SK-N-SH (cell line): ENCODE data around the gene GARNL3. TPM values are rescaled to one million over a fixed set of nuclear protein-coding genes. Genes with fewer than 3 reads are reported as not detected.

Experiments used
- CTCF ChIA-PET: fragments of 300-600, 350-600 bp; formaldehyde crosslinking; extraction: SDS; loops from one replicate; lab custom pipeline; 2021; lab: Yijun Ruan, JAX
- POLR2A ChIA-PET: fragments of 350-600 bp; sonication (Branson Sonifier 250); formaldehyde crosslinking; extraction: SDS; loops from one replicate; lab custom pipeline; 2020; ENCODE audit warnings: antibody characterized with exemption, inconsistent platforms; lab: Yijun Ruan, JAX
- DNase-seq: peaks from one replicate; pipeline ENCODE4 v3.0.0; 2012
- H2AFZ ChIP-seq: fragments of 200-600 bp; sonication (generic); 2 replicates; pipeline ENCODE4 v1.8.1; 2016; ENCODE audit warnings: antibody characterized with exemption, mild to moderate bottlenecking, low read depth
- H3F3A ChIP-seq: fragments of 200-600 bp; sonication (generic); replicated peaks from 2 replicates; pipeline ENCODE3; 2016; ENCODE audit warnings: antibody characterized with exemption, mild to moderate bottlenecking; ENCODE audit not compliant: insufficient read depth
- H3K27ac ChIP-seq, 2 experiments: fragments of 200-500 bp in 1 of 2; fragments of 200-600 bp in 1 of 2; sonication (Bioruptor generic) in 1 of 2; sonication (generic), shearing (Covaris generic) in 1 of 2; 2 replicates each; pipeline versions ENCODE4 v1.5.1 to v1.6.1; 2014 to 2016; ENCODE audit warnings: low read depth in 2 of 2, inconsistent platforms in 1 of 2, low read length in 1 of 2, mild to moderate bottlenecking in 1 of 2, mixed read lengths in 1 of 2
- H3K27me3 ChIP-seq: fragments of 200-600 bp; sonication (generic), shearing (Covaris generic); 2 replicates; pipeline ENCODE4 v1.6.1; 2016; ENCODE audit warnings: mixed run types; ENCODE audit not compliant: insufficient read depth
- H3K36me3 ChIP-seq, 2 experiments: fragments of 200-500 bp in 1 of 2; fragments of 200-600 bp in 1 of 2; sonication (Bioruptor generic) in 1 of 2; sonication (generic) in 1 of 2; replicated peaks in 1 of 2; 2 replicates each; pipeline versions ENCODE3 to v1.5.1; 2014 to 2016; ENCODE audit warnings: low read length in 1 of 2, mild to moderate bottlenecking in 1 of 2; ENCODE audit not compliant: insufficient read depth in 2 of 2, control insufficient read depth in 1 of 2
- H3K4me1 ChIP-seq, 2 experiments: fragments of 200-500 bp in 1 of 2; fragments of 200-600 bp in 1 of 2; sonication (Bioruptor generic) in 1 of 2; sonication (generic), shearing (Covaris generic) in 1 of 2; 2 replicates each; pipeline versions ENCODE4 v1.5.1 to v1.6.1; 2014 to 2016; ENCODE audit warnings: low read depth in 1 of 2, low read length in 1 of 2, mixed run types in 1 of 2; ENCODE audit not compliant: insufficient read depth in 2 of 2, control insufficient read depth in 1 of 2
- H3K4me2 ChIP-seq: fragments of 200-600 bp; sonication (generic), shearing (Covaris generic); 2 replicates; pipeline ENCODE4 v1.6.1; 2017; ENCODE audit warnings: mixed run types
- H3K4me3 ChIP-seq, 2 experiments: fragments of 200-500 bp in 1 of 2; fragments of 200-600 bp in 1 of 2; sonication (Bioruptor generic) in 1 of 2; sonication (generic), shearing (Covaris generic) in 1 of 2; 2 replicates each; pipeline versions ENCODE4 v1.5.1 to v1.8.1; 2014 to 2016; ENCODE audit warnings: low read depth in 2 of 2, inconsistent platforms in 1 of 2, low read length in 1 of 2, mild to moderate bottlenecking in 1 of 2, mixed read lengths in 1 of 2, moderate library complexity in 1 of 2
- H3K79me2 ChIP-seq: fragments of 200-600 bp; sonication (generic); 2 replicates; pipeline ENCODE4 v1.8.1; 2017; ENCODE audit warnings: mild to moderate bottlenecking; ENCODE audit not compliant: insufficient read depth
- H3K9ac ChIP-seq: fragments of 200-600 bp; sonication (generic); 2 replicates; pipeline ENCODE4 v1.6.1; 2017; ENCODE audit warnings: mixed run types
- H3K9me2 ChIP-seq: fragments of 200-600 bp; sonication (generic); 2 replicates; pipeline ENCODE4 v1.6.1; 2017; ENCODE audit warnings: mixed run types
- H3K9me3 ChIP-seq: fragments of 200-600 bp; sonication (generic); 2 replicates; pipeline ENCODE4 v1.6.1; 2017; ENCODE audit warnings: mixed run types, mild to moderate bottlenecking, moderate library complexity
- H4K20me1 ChIP-seq: fragments of 200-600 bp; sonication (generic); 2 replicates; pipeline ENCODE4 v1.6.1; 2017; ENCODE audit warnings: mild to moderate bottlenecking, mixed run types; ENCODE audit not compliant: insufficient read depth
- CTCF ChIP-seq: fragments of 200-600 bp; sonication (generic); IDR thresholded peaks from 2 replicates; pipeline ENCODE4 v1.6.1; 2017; ENCODE audit warnings: antibody characterized with exemption, mild to moderate bottlenecking, moderate library complexity
- ELF1 ChIP-seq: IDR thresholded peaks from 2 replicates; pipeline ENCODE4 v1.4.0; 2012
- FOXJ3 ChIP-seq: sonication (generic); formaldehyde crosslinking; IDR thresholded peaks from 2 replicates; pipeline ENCODE4 v1.5.1; 2020; ENCODE audit warnings: mild to moderate bottlenecking, missing genetic modification reagents
- IRF3 ChIP-seq: fragments of 150-350 bp; IDR thresholded peaks from 2 replicates; pipeline ENCODE4 v1.6.1; 2016; ENCODE audit warnings: mild to moderate bottlenecking, low read depth, low read length
- POLR2AphosphoS5 ChIP-seq: IDR thresholded peaks from 2 replicates; pipeline ENCODE4 v1.6.1; 2012; ENCODE audit warnings: low read depth, low read length
- RCOR1 ChIP-seq: fragments of 150-350 bp; IDR thresholded peaks from 2 replicates; pipeline ENCODE4 v1.6.1; 2017; ENCODE audit warnings: antibody characterized with exemption, low read length
- REST ChIP-seq: IDR thresholded peaks from 2 replicates; pipeline ENCODE4 v1.6.1; 2012; ENCODE audit warnings: mild to moderate bottlenecking, low read depth, low read length, moderate library complexity
- RFX5 ChIP-seq: IDR thresholded peaks from 2 replicates; pipeline ENCODE4 v1.6.1; 2012; ENCODE audit warnings: mild to moderate bottlenecking, improper control_type of control experiment, low read length
- SIN3A ChIP-seq: IDR thresholded peaks from 2 replicates; pipeline ENCODE4 v1.6.1; 2012; ENCODE audit warnings: low read depth, mild to moderate bottlenecking, low read length, moderate library complexity, borderline replicate concordance
- SMC3 ChIP-seq: IDR thresholded peaks from 2 replicates; pipeline ENCODE4 v1.6.1; 2012; ENCODE audit warnings: low read depth, low read length, improper control_type of control experiment
- TCF12 ChIP-seq: IDR thresholded peaks from 2 replicates; pipeline ENCODE4 v1.4.0; 2012
- TEAD4 ChIP-seq: IDR thresholded peaks from 2 replicates; pipeline ENCODE4 v1.4.0; 2012; ENCODE audit warnings: mild to moderate bottlenecking, borderline replicate concordance; ENCODE audit not compliant: insufficient read depth
- USF2 ChIP-seq: fragments of 150-350 bp; IDR thresholded peaks from 2 replicates; pipeline ENCODE4 v1.6.1; 2017; ENCODE audit warnings: antibody characterized with exemption, low read length, low read depth, borderline replicate concordance
- polyA plus RNA-seq, 3 experiments: library from polyadenylated mRNA; depleted of rRNA; stranded (reverse); fragments of >200 nt; gene quantifications; 2 replicates each; pipeline ENCODE4 v1.2.3, GENCODE V29; 2012

Gene GARNL3
- polyA plus RNA-seq, 1 of the 3 experiments (the other 2 are of a cell fraction), result 9.1 TPM

- H3K27ac ChIP-seq, result peak overlapping the region in 1 of 2 experiments; percentile 96; a peak in 2 of 4 replicates
- no peaks in the 10 kb centered on the region for H4K20me1 ChIP-seq
- H3K9me2 ChIP-seq, result no peaks in the 10 kb centered on the region
- H3K4me3 ChIP-seq, result no peak overlapping the region
- ChIA-PET POLR2A (no interaction called here), CTCF (no interaction called here)
- H3F3A ChIP-seq, result no peaks in the 10 kb centered on the region
- H3K27me3 ChIP-seq, result no peaks in the 10 kb centered on the region
- no peak overlapping the region for H3K9ac ChIP-seq
- H3K4me2 ChIP-seq, result no peak overlapping the region
- peaks cover 0 to 2% of the 10 kb centered on the region in 2 experiments for H3K36me3 ChIP-seq
- H2AFZ ChIP-seq, result no peak overlapping the region
- H3K4me1 ChIP-seq, result peaks cover 0 to 20% of the 10 kb centered on the region in 2 experiments; a peak in 2 of 4 replicates
- TF ChIP-seq TEAD4 (no peak), RFX5 (no peak), IRF3 (no peak), USF2 (no peak), POLR2AphosphoS5 (no peak), FOXJ3 (no peak), SIN3A (no peak), SMC3 (no peak), REST (no peak), CTCF (no peak), RCOR1 (no peak), ELF1 (no peak), TCF12 (no peak)
- no peaks in the 10 kb centered on the region for H3K9me3 ChIP-seq
- H3K79me2 ChIP-seq, result no peaks in the 10 kb centered on the region; the same call in 1 of the 2 replicates
- no peak for DNase-seq
Observed at GRCh38 chr9:127282611-127283010, 18.0 kb downstream of the GARNL3 start.
